ENCODE results near the gene MCF2L. TPM values are rescaled to one million over a fixed set of nuclear protein-coding genes. Genes with fewer than 3 reads are reported as not detected.

MCF2L gene
- polyA plus RNA-seq, 1 donor from 2014 or later: 88.0 TPM

DNA sequence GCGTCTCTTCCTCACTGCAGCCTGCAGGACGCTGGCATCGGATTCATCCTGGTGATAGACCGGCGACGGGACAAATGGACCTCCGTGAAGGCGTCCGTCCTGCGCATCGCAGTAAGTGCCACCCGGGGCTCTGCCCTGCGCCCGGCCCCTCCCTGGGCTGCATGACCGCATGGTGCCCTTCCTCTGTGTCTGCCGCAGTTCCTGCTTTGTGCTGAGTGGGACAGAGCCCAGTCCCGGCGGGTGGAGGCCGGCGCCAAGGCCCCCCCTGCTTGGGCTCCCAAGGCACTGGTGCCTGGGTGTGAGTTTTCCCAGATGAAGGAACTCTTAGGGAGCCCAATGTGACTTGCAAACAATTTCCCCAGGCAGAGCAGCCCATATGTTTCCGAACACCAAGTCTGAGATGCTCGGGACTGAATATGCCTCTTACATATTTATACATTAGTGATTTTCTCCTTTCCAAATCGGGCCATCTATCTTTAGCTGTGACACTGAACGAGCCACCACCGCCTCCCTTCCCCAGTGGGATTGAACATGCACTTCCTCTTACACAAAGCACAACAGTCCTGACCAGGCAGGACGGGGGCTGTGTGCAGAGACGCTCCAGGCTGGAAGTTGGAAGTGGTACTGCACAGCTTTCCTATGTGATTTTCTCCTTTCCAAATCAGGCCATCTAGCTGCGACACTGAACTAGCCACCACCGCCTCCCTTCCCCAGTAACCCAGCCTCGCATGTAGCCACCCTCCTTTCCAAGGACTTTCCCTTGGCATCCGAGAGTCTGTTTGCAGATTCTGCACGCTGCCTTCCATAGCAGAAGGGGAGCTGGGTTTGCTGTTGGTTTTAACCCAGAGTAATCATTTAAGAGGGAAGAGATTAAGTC, 76.5 kb downstream of the MCF2L start:
- no peak overlapping the region for H3K4me3 ChIP-seq (ENCODE audit: low read length)
- H3K9me3 ChIP-seq (ENCODE audit: low read length): no peaks in the 10 kb centered on the region
- H3K36me3 ChIP-seq (ENCODE audit: insufficient read depth, low read length): no peaks in the 10 kb centered on the region
- no peaks in the 10 kb centered on the region for H3K27me3 ChIP-seq (ENCODE audit: insufficient read depth, low read depth, low read length)
- H3K27ac ChIP-seq (ENCODE audit: low read length): no peak overlapping the region
- H3K9ac ChIP-seq (ENCODE audit: low read length): no peak overlapping the region
- H3F3A ChIP-seq (ENCODE audit: insufficient read depth, low read length, poor library complexity, severe bottlenecking): no peaks in the 10 kb centered on the region
- TF ChIP-seq REST (IDR thresholded peaks at IDR 0.05; ENCODE audit: borderline replicate concordance) (no peak), EZH2 (IDR thresholded peaks at IDR 0.05; ENCODE audit: borderline replicate concordance, insufficient read depth, low read length, poor library complexity, severe bottlenecking) (no peak), EP300 (conservative IDR thresholded peaks at IDR 0.05; ENCODE audit: poor library complexity, severe bottlenecking) (no peak), SMC3 (conservative IDR thresholded peaks at IDR 0.05; ENCODE audit: poor library complexity) (no peak), TAF1 (IDR thresholded peaks at IDR 0.05; ENCODE audit: low read depth) (no peak), CTCF (IDR thresholded peaks at IDR 0.05; ENCODE audit: poor library complexity, severe bottlenecking) (no peak), POLR2AphosphoS5 (IDR thresholded peaks at IDR 0.05) (no peak), MXI1 (conservative IDR thresholded peaks at IDR 0.05; ENCODE audit: poor library complexity, severe bottlenecking) (no peak)
- H4K20me1 ChIP-seq (ENCODE audit: insufficient read depth): no peaks in the 10 kb centered on the region
- no peak overlapping the region for H3K4me2 ChIP-seq (ENCODE audit: low read length)
- H3K79me2 ChIP-seq (replicated peaks; ENCODE audit: insufficient read depth, low read length): no peaks in the 10 kb centered on the region
- H3K9me2 ChIP-seq (ENCODE audit: insufficient read depth, low read length): no peaks in the 10 kb centered on the region
- H2AFZ ChIP-seq (ENCODE audit: low read depth, low read length): no peak overlapping the region

DNA sequence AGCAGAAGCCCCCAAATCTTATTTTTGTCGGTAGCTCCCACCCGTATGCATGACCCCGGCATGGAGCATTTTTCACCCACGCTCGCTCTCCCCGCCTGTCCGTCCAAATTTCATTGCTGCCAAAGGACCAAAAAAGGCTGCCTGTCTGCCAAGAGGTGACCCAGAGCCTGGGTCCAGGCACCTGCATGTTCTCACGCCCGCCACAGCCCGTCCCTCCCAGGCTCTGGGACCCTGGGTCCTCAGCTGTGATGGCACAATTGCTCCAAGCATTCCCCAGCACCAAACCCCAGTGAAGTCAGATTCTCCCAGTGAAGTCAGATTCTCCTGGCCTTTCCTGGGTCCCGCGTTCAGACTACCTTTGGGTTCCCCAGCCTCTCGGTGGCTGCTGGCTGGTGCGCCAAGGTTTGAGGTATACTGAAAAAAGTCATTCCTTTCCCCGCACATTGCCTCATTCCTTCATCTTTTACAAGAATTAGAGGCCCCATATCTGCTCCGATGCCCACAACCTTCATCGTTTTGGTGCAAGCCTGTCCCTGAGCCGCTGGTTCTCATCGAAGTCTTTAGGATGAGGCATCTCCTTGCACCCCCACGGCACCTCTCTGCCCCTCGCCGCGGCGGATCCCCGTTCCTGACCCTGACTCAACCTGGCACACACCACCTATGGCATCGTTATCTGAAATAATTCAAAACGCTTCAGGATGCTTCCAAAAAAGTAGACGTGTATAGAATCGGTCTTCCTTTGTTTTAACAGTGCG, 77.3 kb downstream of the MCF2L start:
- no peak overlapping the region for H3K4me2 ChIP-seq (ENCODE audit: low read length)
- no peak overlapping the region for H3K9ac ChIP-seq (ENCODE audit: low read length)
- H3K79me2 ChIP-seq (replicated peaks; ENCODE audit: insufficient read depth, low read length): no peaks in the 10 kb centered on the region
- no peaks in the 10 kb centered on the region for H4K20me1 ChIP-seq (ENCODE audit: insufficient read depth)
- no peaks in the 10 kb centered on the region for H3K9me3 ChIP-seq (ENCODE audit: low read length)
- H3K4me3 ChIP-seq (ENCODE audit: low read length): no peak overlapping the region
- H3K27ac ChIP-seq (ENCODE audit: low read length): no peak overlapping the region
- TF ChIP-seq SMC3 (conservative IDR thresholded peaks at IDR 0.05; ENCODE audit: poor library complexity) (no peak), CTCF (IDR thresholded peaks at IDR 0.05; ENCODE audit: poor library complexity, severe bottlenecking) (no peak), MXI1 (conservative IDR thresholded peaks at IDR 0.05; ENCODE audit: poor library complexity, severe bottlenecking) (no peak), EZH2 (IDR thresholded peaks at IDR 0.05; ENCODE audit: borderline replicate concordance, insufficient read depth, low read length, poor library complexity, severe bottlenecking) (no peak)
- no peaks in the 10 kb centered on the region for H3K36me3 ChIP-seq (ENCODE audit: insufficient read depth, low read length)
- H2AFZ ChIP-seq (ENCODE audit: low read depth, low read length): no peak overlapping the region
- no peaks in the 10 kb centered on the region for H3K9me2 ChIP-seq (ENCODE audit: insufficient read depth, low read length)
- H3F3A ChIP-seq (ENCODE audit: insufficient read depth, low read length, poor library complexity, severe bottlenecking): no peaks in the 10 kb centered on the region
- H3K27me3 ChIP-seq (ENCODE audit: insufficient read depth, low read depth, low read length): no peaks in the 10 kb centered on the region

All from neural cell (in vitro differentiated cells).